HG03066 (cell line): ENCODE measurements around the gene DCP2.
A peak's percentile ranks its signal among the peaks of the same experiment; 100 is the strongest.
"Not testable (repeated sequence)": the region's sequence is repeated elsewhere in the genome, so short reads cannot be mapped to it uniquely, and the experiment has no call there.

ENCODE experiments used
- ATAC-seq: cut with Tn5 transposase; IDR thresholded peaks from one replicate; pipeline ENCODE4 v1.9.1; 2021; ENCODE audit warnings: low read depth; ENCODE audit not compliant: unreplicated experiment

The DCP2 gene

GRCh38 chr5:112976432-112977309 is at the start of gene DCP2:
Gene DCP2 (plus strand): TSS chr5:112976798. CDS start chr5:112976934, 136 bp downstream.
- peak; percentile 96 for ATAC-seq

GRCh38 chr5:112929336-112930081 is 47.1 kb upstream of the DCP2 start:
- ATAC-seq: peak; percentile 59

GRCh38 chr5:112930082-112930344 is 46.6 kb upstream of the DCP2 start:
- peak; percentile 47 for ATAC-seq

GRCh38 chr5:112931473-112931872 is 45.1 kb upstream of the DCP2 start:
- no peak for ATAC-seq

- ATAC-seq: no peak
Measured at GRCh38 chr5:112933105-112933504, 43.5 kb upstream of the DCP2 start.

- no peak for ATAC-seq
Measured at GRCh38 chr5:112933651-112934365, 42.8 kb upstream of the DCP2 start.

- ATAC-seq: no peak
Measured at GRCh38 chr5:112934366-112934663, 42.3 kb upstream of the DCP2 start.

GRCh38 chr5:112935675-112936074 is 40.9 kb upstream of the DCP2 start:
- ATAC-seq: no peak

GRCh38 chr5:112938286-112938685 is 38.3 kb upstream of the DCP2 start:
- ATAC-seq: no peak

- ATAC-seq: no peak
Measured at GRCh38 chr5:112940670-112941069, 35.9 kb upstream of the DCP2 start.

- no peak for ATAC-seq
Measured at GRCh38 chr5:112948458-112948857, 28.1 kb upstream of the DCP2 start.

- peak; percentile 89 for ATAC-seq
Measured at GRCh38 chr5:112951124-112951702, 25.4 kb upstream of the DCP2 start.

GRCh38 chr5:112956606-112957005 is 20.0 kb upstream of the DCP2 start:
- no peak for ATAC-seq

GRCh38 chr5:112957036-112957808 is 19.4 kb upstream of the DCP2 start:
- no peak for ATAC-seq

GRCh38 chr5:112958093-112959088 is 18.2 kb upstream of the DCP2 start:
- peak; percentile 85 for ATAC-seq

GRCh38 chr5:112959872-112960271 is 16.7 kb upstream of the DCP2 start:
- not testable (repeated sequence) for ATAC-seq

- ATAC-seq: no peak
Measured at GRCh38 chr5:112960315-112960714, 16.3 kb upstream of the DCP2 start.

GRCh38 chr5:112960863-112961504 is 15.6 kb upstream of the DCP2 start:
- no peak for ATAC-seq

GRCh38 chr5:112963374-112963733 is 13.2 kb upstream of the DCP2 start:
- not testable (repeated sequence) for ATAC-seq
